GM12874 (cell line): ENCODE data around the gene CACNA1B.

Experiments used
- TF ChIP-seq, protein P1 (sequence below): IDR thresholded peaks from 2 replicates; pipeline ENCODE4 v1.5.1; 2011; ENCODE audit warnings: low read depth, mild to moderate bottlenecking, control low read depth, low read length, moderate library complexity; ENCODE audit not compliant: insufficient read depth

The CACNA1B gene

DNA sequence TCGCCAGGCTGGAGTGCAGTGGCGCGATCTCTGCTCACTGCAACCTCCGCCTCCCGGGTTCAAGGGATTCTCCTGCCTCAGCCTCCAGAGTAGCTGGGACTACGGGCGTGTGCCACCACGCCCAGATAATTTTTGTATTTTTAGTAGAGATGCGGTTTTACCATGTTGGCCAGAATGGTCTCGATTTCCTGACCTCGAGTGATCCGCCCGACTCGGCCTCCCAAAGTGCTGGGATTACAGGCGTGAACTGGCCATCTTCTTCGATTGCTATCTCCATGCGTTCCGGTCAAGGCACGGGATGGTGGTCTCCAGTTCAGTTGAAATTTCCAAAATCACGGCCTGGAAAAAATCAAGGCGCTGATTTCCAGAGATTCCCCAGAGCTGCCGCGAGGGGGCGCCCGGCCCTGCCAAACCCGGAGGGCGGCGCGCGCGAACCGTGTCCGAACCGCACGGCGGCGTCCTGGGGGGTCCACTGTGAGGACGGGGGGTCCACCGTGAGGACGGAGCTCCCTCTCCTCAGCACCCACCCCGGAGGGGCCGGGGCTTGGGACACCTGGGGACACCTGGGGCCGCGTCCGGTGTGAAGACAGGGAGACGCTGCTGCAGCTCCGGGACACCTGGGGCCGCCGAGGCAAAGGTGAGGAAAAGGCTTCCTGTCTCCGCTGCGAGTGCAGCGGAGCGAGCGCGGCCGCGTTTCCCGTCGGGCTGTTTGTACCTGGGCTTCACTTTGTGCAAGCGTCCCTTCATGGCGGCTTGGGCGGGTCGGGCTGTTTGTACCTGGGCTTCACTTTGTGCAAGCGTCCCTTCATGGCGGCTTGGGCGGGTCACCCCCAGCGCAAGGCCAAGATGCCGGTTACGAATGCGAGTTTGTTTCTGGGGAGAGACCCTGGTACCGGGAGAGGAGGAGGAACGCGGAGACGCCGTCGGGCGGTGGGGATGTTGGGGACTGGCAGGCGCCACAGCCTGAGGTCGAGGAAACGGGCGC lies 272.4 kb downstream of the CACNA1B start:
- TF ChIP-seq, protein P1, sequence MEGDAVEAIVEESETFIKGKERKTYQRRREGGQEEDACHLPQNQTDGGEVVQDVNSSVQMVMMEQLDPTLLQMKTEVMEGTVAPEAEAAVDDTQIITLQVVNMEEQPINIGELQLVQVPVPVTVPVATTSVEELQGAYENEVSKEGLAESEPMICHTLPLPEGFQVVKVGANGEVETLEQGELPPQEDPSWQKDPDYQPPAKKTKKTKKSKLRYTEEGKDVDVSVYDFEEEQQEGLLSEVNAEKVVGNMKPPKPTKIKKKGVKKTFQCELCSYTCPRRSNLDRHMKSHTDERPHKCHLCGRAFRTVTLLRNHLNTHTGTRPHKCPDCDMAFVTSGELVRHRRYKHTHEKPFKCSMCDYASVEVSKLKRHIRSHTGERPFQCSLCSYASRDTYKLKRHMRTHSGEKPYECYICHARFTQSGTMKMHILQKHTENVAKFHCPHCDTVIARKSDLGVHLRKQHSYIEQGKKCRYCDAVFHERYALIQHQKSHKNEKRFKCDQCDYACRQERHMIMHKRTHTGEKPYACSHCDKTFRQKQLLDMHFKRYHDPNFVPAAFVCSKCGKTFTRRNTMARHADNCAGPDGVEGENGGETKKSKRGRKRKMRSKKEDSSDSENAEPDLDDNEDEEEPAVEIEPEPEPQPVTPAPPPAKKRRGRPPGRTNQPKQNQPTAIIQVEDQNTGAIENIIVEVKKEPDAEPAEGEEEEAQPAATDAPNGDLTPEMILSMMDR: peak; percentile 40; the same call in 1 of the 2 replicates
